CD4-positive, alpha-beta T cell treated with Interleukin-6 for 4 hours (primary cell): ENCODE measurements around the gene MAT1A.
"Not testable (repeated sequence)": the region's sequence is repeated elsewhere in the genome, so short reads cannot be mapped to it uniquely, and the experiment has no call there.

ENCODE experiments used
- DNase-seq: peaks from one replicate; pipeline ENCODE4 v3.0.0-alpha.2; 2020; ENCODE audit warnings: mixed read lengths

The MAT1A gene

GRCh38 chr10:80289451-80290287, at the start of gene MAT1A:
MAT1A (minus strand) TSS chr10:80289658; CDS start chr10:80289423, 235 bp downstream.
- no peak for DNase-seq

DNA sequence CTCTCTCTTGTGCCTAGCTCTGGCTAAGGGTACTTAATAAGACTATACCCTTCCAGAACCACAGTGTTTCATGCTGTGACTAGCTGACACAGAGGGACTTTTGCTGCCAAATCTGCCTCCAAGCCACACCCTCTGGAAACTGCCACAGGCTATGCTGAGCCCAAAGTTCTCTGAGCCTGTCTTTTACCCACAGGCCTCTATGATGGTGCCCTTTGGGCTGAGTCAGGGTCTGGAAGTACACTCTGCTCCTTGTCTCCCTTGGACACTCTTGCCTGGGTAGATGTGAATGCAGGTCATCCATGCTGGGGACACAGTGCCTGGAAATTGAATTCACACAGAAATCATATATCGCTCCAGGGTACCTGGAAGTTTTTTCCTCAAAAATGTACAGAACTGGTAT, 44.5 kb upstream of the MAT1A start:
- DNase-seq, result no peak

GRCh38 chr10:80324891-80325364, 35.5 kb upstream of the MAT1A start:
- DNase-seq, result no peak

DNA sequence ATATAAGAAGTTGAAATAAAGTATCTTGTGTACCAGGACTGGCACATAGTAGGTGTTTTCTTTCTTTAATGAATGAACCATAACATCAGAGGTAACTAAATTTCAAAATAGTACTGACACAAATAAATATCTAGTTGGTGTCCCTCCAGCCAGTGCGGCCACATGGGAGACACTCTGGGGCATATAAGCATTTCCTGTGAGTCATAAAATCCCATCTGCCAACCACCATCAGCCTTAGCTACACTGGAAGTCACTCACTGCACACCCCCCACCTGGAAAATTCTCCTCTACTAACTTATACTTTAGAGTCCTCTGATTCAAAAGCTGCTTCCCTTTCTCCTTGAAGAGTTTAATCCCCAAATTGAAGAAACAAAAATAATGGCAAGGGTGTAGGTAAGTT, 34.6 kb upstream of the MAT1A start:
- no peak for DNase-seq

GRCh38 chr10:80323311-80323710, 33.9 kb upstream of the MAT1A start:
- no peak for DNase-seq

DNA sequence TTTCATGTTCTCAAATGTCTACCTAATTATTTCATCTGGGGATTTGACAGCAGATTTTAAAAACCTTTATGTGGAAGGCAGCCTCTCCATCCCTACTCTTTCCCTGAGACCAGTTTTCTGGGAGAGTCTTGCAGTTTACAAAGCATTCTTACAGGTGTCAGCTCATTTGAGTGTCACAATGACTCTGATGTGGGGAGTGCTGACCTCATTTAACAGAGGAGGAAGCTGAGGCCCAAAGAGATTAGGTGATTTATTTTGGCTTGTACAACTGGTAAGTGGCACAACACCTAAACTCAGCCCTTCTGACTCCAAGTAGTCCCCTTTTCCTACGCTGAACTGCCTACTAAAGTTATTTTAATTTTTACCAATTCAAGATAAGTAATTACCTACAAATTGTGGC, 33.3 kb upstream of the MAT1A start:
- DNase-seq, result no peak

- no peak for DNase-seq
Observed at GRCh38 chr10:80322158-80322557, 32.7 kb upstream of the MAT1A start.

GRCh38 chr10:80321183-80321582, 31.7 kb upstream of the MAT1A start:
- no peak for DNase-seq

DNA sequence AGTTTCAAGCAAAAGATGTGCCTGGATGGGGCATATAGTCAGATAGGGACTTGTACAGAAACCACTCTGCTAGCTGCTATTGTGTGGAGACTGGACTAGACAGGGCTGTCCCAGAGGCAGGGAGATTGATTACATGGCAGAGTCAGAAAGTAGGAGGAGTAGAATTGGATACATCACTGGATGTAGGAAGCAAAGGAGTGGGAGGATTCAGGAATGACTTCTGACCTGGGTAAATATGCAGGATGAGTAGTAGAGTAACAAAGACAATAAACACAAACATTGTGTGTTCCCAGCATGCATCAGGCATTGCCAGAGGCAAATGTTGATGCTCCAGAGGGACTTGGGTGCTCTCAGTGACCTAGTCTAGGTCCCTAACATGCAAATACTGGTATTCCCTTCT, 30.9 kb upstream of the MAT1A start:
- no peak for DNase-seq

DNA sequence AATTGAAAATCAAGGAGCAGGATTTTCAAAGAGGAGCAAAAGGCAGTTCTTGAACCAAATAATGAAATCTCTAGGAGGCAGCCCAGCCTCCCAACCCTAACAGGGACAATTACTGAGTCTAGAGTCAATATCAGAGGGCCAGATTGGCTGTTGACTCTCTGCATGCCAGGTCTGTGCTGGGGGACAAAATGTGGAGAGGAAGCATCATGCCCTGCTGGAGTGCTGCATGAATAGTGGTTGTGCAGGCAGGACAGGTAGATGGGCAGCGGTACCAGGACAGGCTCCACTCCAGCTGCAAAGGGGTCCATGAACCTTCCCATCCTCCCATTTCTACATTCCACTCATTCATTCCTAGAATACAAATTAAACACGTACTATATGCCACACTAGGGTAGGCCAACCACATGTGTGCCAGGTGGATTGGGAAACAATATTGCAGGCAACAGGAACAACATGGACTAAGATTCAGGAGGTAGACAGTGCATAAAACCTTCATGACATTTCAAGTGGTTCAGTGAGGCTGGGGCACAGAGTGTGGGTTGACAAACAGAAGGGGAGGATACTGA, 30.4 kb upstream of the MAT1A start:
- no peak for DNase-seq

GRCh38 chr10:80319318-80319717, 29.9 kb upstream of the MAT1A start:
- no peak for DNase-seq

DNA sequence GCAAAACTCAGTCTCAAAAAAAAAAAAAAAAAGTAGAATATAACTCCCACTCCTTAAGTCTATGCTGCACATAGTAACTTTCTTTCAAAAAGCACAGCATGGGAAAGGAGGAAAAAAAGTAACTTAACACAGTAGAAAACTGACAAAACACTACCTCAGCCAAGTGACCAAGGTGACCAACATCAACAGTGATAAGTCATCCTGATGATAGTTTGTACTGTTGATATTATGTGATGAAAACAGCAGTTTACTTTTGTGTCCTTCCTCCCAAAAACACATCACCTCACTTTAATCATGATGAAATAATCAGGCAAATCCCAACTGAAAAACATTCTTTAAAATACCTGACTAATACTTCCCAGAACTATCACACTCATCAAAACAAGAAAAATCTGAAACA, 29.3 kb upstream of the MAT1A start:
- DNase-seq, result no peak

DNA sequence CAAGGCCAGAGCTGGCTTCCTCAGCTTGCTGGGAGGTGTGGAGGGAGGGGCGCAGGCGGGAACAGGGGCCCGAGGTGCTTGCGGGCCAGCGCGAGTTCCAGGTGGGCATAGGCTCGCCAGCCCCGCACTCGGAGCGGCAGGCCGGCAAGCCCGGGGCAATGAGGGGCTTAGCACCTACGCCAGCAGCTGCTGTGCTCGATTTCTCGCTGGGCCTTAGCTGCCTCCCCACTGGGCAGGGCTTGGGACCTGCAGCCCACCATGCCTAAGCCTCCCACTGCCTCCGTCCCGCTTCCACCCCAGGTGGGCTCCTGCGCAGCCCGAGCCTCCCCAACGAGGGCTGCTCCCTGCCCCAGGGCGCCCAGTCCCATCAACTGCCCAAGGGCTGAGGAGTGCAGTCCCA, 25.9 kb upstream of the MAT1A start:
- no peak for DNase-seq

- DNase-seq, result no peak
Observed at GRCh38 chr10:80313523-80313922, 24.1 kb upstream of the MAT1A start.

DNA sequence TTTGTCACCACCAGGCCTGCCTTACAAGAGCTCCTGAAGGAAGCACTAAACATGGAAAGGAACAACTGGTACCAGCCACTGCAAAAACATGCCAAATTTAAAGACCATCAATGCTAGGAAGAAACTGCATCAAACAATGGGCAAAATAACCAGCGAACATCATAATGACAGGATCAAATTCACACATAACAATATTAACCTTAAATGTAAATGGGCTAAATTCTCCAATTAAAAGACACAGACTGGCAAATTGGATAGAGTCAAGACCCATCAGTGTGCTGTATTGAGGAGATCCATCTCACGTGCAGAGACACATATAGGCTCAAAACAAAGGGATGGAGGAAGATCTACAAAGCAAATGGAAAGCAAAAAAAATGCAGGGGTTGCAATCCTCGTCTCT, 16.5 kb upstream of the MAT1A start:
- DNase-seq, result not testable (repeated sequence)

- no peak for DNase-seq
Observed at GRCh38 chr10:80296942-80297341, 7.5 kb upstream of the MAT1A start.

DNA sequence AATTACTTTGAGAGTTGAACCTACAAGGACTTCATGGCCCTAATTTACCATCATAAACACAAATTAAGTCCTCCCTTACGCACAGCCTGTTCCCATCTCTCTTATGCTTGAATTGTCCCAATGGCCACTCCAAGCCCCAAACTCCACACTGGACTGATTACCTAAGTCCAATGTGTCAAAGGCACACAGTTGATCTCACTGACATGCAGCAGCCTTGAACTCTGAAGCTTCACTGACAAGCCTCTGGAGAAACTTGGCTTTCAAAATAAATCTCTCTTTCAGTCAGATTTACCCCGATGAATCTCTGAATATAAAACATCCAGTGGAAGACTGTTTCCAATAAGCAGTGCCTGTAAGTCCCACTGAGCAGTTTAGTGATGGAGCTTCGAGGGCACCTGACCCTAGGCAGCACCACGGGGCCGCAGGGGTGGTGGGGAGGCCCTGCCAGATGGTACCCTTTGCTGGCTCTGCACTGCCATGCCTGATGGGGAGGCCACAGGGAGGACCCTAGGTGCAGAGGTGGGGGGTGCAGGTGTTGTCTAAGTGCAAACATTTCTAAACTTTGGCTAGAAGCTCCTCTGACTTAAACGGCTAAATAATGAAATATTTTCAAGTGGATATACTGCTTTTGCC, 3.3 kb upstream of the MAT1A start:
- no peak for DNase-seq

DNA sequence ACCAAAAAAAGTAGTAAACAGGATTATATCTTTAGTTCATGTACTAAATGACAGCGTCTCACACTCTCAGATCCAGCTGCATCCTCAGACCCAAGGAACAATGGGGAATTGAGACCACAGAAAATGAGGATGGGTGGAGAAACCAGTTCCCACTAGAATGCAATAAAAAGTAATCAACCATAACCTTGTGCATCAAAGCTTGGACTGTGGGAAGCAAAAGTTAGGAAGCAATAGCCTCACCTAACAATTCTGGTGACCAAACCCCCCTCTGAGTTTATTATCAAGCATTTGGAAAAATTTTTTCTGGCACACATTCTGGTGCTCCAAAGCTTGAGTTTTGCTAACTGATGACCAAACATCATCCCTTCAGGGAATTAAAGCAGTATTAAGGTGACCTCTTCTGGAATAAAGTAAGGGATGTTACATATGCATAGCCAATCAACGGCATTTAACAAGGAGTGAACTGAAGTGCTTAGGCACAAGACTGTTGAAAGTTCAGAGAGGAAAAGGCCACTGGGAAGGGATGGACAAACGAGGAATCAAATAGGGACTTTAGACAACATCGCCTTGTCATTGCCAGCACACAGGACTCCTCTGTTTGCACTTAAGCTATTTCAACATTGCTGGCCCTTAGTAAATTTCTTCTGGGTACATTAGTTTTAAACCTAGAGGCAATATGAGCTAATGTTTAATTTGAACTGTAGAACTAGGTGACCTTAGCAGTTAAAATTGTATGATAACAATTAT, 1.2 kb upstream of the MAT1A start:
- DNase-seq, result no peak

DNA sequence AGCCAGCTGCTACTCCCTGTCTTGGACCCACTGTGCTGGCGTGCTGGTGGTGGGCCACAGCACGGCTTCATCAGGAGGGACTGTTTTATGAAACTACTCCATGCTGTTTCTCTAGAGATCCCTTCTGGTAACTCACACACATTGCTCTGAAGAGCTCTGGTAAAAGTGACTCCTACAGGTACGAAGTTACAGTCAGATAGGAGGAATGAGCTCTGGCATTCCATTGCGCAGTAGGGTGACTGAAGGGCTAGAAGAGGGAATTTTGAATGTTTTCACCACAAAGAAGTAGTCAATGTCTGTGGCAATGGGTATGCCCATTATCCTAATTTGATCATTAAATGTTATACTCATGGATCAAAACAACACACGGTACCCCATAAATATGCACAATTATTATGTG, 609 bp downstream of the MAT1A start:
- DNase-seq, result no peak

GRCh38 chr10:80284522-80284921, 4.9 kb downstream of the MAT1A start:
- no peak for DNase-seq

- no peak for DNase-seq
Observed at GRCh38 chr10:80283536-80284199, 5.8 kb downstream of the MAT1A start.

GRCh38 chr10:80283119-80283518, 6.3 kb downstream of the MAT1A start:
- DNase-seq, result no peak
